MCF 10A (cell line): Measurements from ENCODE around the gene ZNF484. TPM values are rescaled to one million over a fixed set of nuclear protein-coding genes. Genes with fewer than 3 reads are reported as not detected.

Experiments
- BruUV-seq: library from RNA; stranded (reverse); fragments of 400-500 nt; replicated peaks from 2 replicates; lab custom pipeline; 2021; lab: Mats Ljungman, UMichigan
- CTCF ChIA-PET: fragments of 300-600 bp; sonication (Branson Sonifier 250); formaldehyde crosslinking; extraction: SDS; loops from one replicate; lab custom pipeline; 2021; ENCODE audit warnings: antibody characterized with exemption, inconsistent platforms; lab: Yijun Ruan, JAX
- POLR2A ChIA-PET: fragments of 300-600, 350-650 bp; sonication (Branson Sonifier 250); formaldehyde crosslinking; extraction: SDS; loops from one replicate; lab custom pipeline; 2020; ENCODE audit warnings: antibody characterized with exemption, inconsistent platforms; lab: Yijun Ruan, JAX
- DNase-seq: peaks from one replicate; pipeline ENCODE4 v3.0.0-alpha.2; 2018; ENCODE audit not compliant: unreplicated experiment
- H3K27ac Mint-ChIP-seq: one replicate; pipeline ENCODE4 v1.8.0; 2022; ENCODE audit warnings: mild to moderate bottlenecking, low read depth, mixed read lengths; ENCODE audit not compliant: unreplicated experiment
- H3K27me3 Mint-ChIP-seq: one replicate; pipeline ENCODE4 v1.8.0; 2022; ENCODE audit warnings: mixed read lengths; ENCODE audit not compliant: insufficient read depth, unreplicated experiment
- H3K36me3 Mint-ChIP-seq: one replicate; pipeline ENCODE4 v1.8.0; 2022; ENCODE audit warnings: mild to moderate bottlenecking, moderate library complexity, mixed read lengths; ENCODE audit not compliant: insufficient read depth, unreplicated experiment
- H3K4me1 Mint-ChIP-seq: one replicate; pipeline ENCODE4 v1.8.0; 2022; ENCODE audit warnings: mixed read lengths; ENCODE audit not compliant: insufficient read depth, unreplicated experiment
- H3K4me3 Mint-ChIP-seq: one replicate; pipeline ENCODE4 v1.8.0; 2022; ENCODE audit warnings: mild to moderate bottlenecking, moderate library complexity, mixed read lengths; ENCODE audit not compliant: unreplicated experiment
- H3K9me3 Mint-ChIP-seq: one replicate; pipeline ENCODE4 v1.8.0; 2022; ENCODE audit warnings: mixed read lengths; ENCODE audit not compliant: unreplicated experiment
- CTCF ChIP-seq: fragments of 200-600 bp; IDR thresholded peaks from one replicate; pipeline ENCODE4 v1.8.0; 2022; ENCODE audit warnings: antibody characterized with exemption, mild to moderate bottlenecking; ENCODE audit not compliant: unreplicated experiment
- intact Hi-C: fragments of 100-400 bp; cut with micrococcal nuclease; formaldehyde crosslinking; loops from 2 replicates; pipeline ENCODE4 v1.14.1; 2022
- total RNA-seq: library from RNA; stranded (reverse); gene quantifications from 2 replicates; pipeline ENCODE4 v1.2.3, GENCODE V29; 2022

Gene ZNF484
- total RNA-seq, 1 experiment from 2014 or later = 7.1 TPM

GRCh38 chr9:92808726-92809451, 68.9 kb downstream of the ZNF484 start:
- intact Hi-C loops = no loop called here
- H3K4me1 Mint-ChIP-seq = no peaks in the 10 kb centered on the region
- POLR2A ChIA-PET = interaction anchor here (0.7 to 1.6 kb wide), 4 partner anchors 16 to 48 kb away, joined by 3 to 4 read pairs (median 3); no protein-coding TSS in a partner anchor
- DNase-seq = peak; percentile 48
- CTCF ChIA-PET = interaction anchor here (0.5 to 1.7 kb wide), 9 partner anchors 9 to 1220 kb away, joined by 3 to 4 read pairs (median 3); partner anchors contain the start of gene CENPP
- H3K27me3 Mint-ChIP-seq = peaks cover 48% of the 10 kb centered on the region
- H3K27ac Mint-ChIP-seq = no peak overlapping the region
- no peaks in the 10 kb centered on the region for H3K9me3 Mint-ChIP-seq
- BruUV-seq = no TSS peak
- no peaks in the 10 kb centered on the region for H3K36me3 Mint-ChIP-seq
- H3K4me3 Mint-ChIP-seq = peak overlapping the region; percentile 30
- peak; percentile 2 for TF ChIP-seq CTCF

- no peak overlapping the region for H3K27ac Mint-ChIP-seq
- no peak overlapping the region for H3K4me3 Mint-ChIP-seq
- no peak for DNase-seq
- intact Hi-C loops = no loop called here
- no peaks in the 10 kb centered on the region for H3K9me3 Mint-ChIP-seq
- H3K4me1 Mint-ChIP-seq = no peaks in the 10 kb centered on the region
- POLR2A ChIA-PET = interaction anchor here (0.7 to 1.6 kb wide), 4 partner anchors 17 to 49 kb away, joined by 3 to 4 read pairs (median 3); no protein-coding TSS in a partner anchor
- no peaks in the 10 kb centered on the region for H3K36me3 Mint-ChIP-seq
- BruUV-seq = no TSS peak
- H3K27me3 Mint-ChIP-seq = peaks cover 39% of the 10 kb centered on the region
- CTCF ChIA-PET = interaction anchor here (0.7 to 1.7 kb wide), 5 partner anchors 9 to 482 kb away, joined by 3 to 4 read pairs (median 4); partner anchors contain the start of gene CENPP
- peak; percentile 3 for TF ChIP-seq CTCF
Observed at GRCh38 chr9:92807757-92808725, 69.8 kb downstream of the ZNF484 start.

GRCh38 chr9:92807031-92807756, 70.6 kb downstream of the ZNF484 start:
- no peaks in the 10 kb centered on the region for H3K9me3 Mint-ChIP-seq
- intact Hi-C loops = no loop called here
- ChIA-PET CTCF (interaction anchor here (0.6 to 0.9 kb wide), 2 partner anchors 42 to 289 kb away, joined by 3 read pairs; partner anchors contain the start of gene CARD19), POLR2A (no interaction called here)
- BruUV-seq = no TSS peak
- no peak for TF ChIP-seq CTCF
- no peak overlapping the region for H3K27ac Mint-ChIP-seq
- H3K4me1 Mint-ChIP-seq = no peaks in the 10 kb centered on the region
- H3K27me3 Mint-ChIP-seq = peaks cover 35% of the 10 kb centered on the region
- no peaks in the 10 kb centered on the region for H3K36me3 Mint-ChIP-seq
- H3K4me3 Mint-ChIP-seq = no peak overlapping the region
- no peak for DNase-seq
